Activated naive CD8-positive, alpha-beta T cell treated with anti-CD3 and anti-CD28 coated beads, Interleukin-2, amount 10 ng/mL, durations not matched to agents 7 days and 5 days (primary cell): ENCODE results near the gene TSPO2. TPM values are rescaled to one million over a fixed set of nuclear protein-coding genes. Genes with fewer than 3 reads are reported as not detected.

Source experiments
- ATAC-seq: fragments of 150-1000 bp; cut with Tn5 transposase; one replicate; pipeline ENCODE4 v1.10.0; 2021; ENCODE audit warnings: low read depth, moderate library complexity
- POLR2A ChIA-PET: fragments of 350-600 bp; sonication (Branson Sonifier 250); formaldehyde crosslinking; loops from one replicate; lab custom pipeline; 2021; ENCODE audit warnings: antibody characterized with exemption; lab: Charles Lee
- DNase-seq: peaks from one replicate; pipeline ENCODE4 v3.0.0; 2021
- H3K27ac Mint-ChIP-seq: one replicate; pipeline ENCODE4 v1.8.0; 2022; ENCODE audit warnings: mild to moderate bottlenecking, mixed read lengths
- H3K27me3 Mint-ChIP-seq: one replicate; pipeline ENCODE4 v1.8.0; 2022; ENCODE audit warnings: mild to moderate bottlenecking, moderate library complexity, mixed read lengths
- H3K36me3 Mint-ChIP-seq: one replicate; pipeline ENCODE4 v1.8.0; 2021; ENCODE audit warnings: mild to moderate bottlenecking, mixed read lengths
- H3K4me1 Mint-ChIP-seq: one replicate; pipeline ENCODE4 v1.8.0; 2021; ENCODE audit warnings: mixed read lengths
- H3K4me3 Mint-ChIP-seq: one replicate; pipeline ENCODE4 v1.8.0; 2022; ENCODE audit warnings: mild to moderate bottlenecking, moderate library complexity, mixed read lengths
- H3K9me3 Mint-ChIP-seq: one replicate; pipeline ENCODE4 v1.8.0; 2021; ENCODE audit warnings: mixed read lengths
- total RNA-seq, 2 experiments: library from RNA; stranded (reverse); gene quantifications; one replicate each; pipeline ENCODE4 v1.2.3, GENCODE V29; 2021

TSPO2 gene
- total RNA-seq, 2 experiments from 2014 or later, result not detected

DNA sequence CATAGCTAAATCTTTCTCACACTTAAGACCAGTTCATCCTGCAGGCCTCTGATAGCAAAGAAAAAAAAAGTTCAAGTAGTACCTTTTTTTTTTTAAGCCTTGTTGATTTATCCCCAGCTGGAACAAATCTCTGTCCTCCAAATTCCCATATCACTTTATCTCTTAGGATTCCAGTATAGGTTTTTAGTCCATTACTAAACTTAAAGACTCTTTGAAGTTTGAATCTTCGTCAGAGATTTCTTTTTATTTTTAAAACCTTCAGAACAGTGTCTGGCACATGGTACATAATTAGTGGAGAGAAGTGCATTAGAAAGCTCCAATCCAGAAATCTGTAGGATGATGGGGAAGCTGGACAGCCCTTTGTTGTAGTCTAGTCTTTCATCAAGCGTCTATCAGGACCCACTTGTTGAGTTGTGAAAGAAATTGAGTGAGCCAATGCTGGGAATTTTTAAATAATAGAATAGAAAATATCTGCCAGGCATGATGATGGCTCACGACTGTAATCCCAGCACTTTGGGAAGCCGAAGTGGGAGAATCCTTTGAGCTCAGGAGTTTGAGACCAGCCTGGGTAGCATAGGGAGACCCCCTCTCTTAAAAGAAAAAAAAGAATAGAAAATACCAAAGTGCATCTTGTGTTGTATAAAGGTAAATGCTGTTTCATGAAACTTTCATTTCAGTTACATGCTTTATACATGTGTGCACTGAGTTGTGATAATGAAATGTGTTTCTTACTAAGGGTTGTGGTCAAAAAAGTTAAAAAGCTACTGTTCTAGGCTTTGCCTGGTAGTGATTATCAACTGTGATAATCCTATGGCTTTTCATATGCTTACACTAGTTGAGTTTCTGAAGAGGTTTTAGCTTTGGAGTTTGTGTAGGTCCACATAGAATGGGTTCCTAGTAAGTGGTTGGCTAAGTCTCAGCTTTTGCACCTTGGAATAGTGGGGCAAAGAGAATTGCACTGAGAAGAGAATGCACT lies 33.7 kb downstream of the TSPO2 start:
- Mint-ChIP-seq H3K4me3 (peak overlapping the region; percentile 97), H3K9me3 (no peaks in the 10 kb centered on the region), H3K36me3 (peaks cover 26% of the 10 kb centered on the region), H3K27me3 (no peaks in the 10 kb centered on the region), H3K4me1 (peaks cover 46% of the 10 kb centered on the region), H3K27ac (peak overlapping the region; percentile 6)
- POLR2A ChIA-PET, result interaction anchor here (1.3 to 1.7 kb wide), 3 partner anchors 124 to 258 kb away, joined by 3 to 5 read pairs (median 3); no protein-coding TSS in a partner anchor
- no peak for DNase-seq
- ATAC-seq, result no peak

DNA sequence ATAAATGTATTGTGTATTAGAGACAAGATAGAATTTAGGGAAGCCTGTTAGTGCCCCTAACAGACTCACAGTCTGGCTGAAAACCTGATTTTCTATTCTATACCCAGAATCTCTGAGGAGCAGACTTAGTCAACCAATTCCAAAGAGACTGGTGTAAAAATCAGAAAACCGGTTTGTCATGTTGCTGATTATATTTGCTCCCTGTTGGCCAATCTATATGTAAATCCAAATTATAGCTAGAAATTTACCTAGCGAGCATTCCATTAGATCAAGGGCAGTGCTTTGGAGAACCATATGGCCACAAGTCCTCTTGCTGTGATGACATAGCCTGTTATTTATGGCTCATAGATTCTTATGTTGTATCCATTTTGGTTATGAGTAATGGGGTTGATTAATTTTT lies 35.3 kb downstream of the TSPO2 start:
- no peaks in the 10 kb centered on the region for H3K27me3 Mint-ChIP-seq
- POLR2A ChIA-PET, result no interaction called here
- H3K9me3 Mint-ChIP-seq, result no peaks in the 10 kb centered on the region
- no peak overlapping the region for H3K27ac Mint-ChIP-seq
- ATAC-seq (no peak), DNase-seq (no peak)
- H3K4me3 Mint-ChIP-seq, result no peak overlapping the region
- H3K4me1 Mint-ChIP-seq, result peaks cover 46% of the 10 kb centered on the region
- peaks cover 28% of the 10 kb centered on the region for H3K36me3 Mint-ChIP-seq

DNA sequence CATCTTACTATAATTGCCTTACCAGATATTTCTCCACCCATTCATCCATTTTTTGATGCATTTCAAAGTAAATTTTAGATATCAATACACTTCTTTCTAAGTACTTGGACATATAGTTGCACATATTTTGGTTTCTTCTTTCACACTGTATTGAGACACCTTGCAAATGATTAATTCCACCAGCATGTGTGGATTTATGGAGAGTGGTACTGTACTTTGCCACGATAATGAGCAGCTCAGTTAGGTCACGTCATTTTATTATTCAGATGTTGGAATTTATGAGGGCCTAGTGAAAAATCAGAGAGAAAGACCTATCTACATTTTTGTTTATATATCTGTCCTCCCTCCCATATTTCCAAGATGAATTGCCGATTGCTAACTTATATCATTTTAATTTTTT lies 35.8 kb downstream of the TSPO2 start:
- Mint-ChIP-seq H3K36me3 (peaks cover 33% of the 10 kb centered on the region), H3K4me3 (no peak overlapping the region), H3K27ac (no peak overlapping the region), H3K27me3 (no peaks in the 10 kb centered on the region), H3K4me1 (peaks cover 49% of the 10 kb centered on the region), H3K9me3 (no peaks in the 10 kb centered on the region)
- POLR2A ChIA-PET, result no interaction called here
- ATAC-seq (no peak), DNase-seq (no peak)

DNA sequence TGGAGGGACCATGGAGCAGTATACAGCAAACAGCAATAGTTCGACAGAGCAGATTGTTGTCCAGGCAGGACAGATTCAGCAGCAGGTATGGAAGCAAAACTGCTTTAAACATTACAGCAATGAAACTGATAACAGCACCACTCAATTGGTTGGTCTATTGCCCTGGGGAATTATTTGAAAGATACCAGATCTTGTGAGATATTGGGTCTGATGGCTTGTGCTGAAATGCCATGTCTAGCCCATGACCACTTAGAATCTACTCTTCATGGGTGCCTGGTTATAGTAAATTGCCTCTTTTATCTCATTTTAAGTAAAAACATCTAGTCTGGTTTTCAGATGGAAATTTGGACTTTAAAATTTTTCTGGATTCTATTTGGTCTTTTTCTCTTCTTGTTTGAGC lies 36.8 kb downstream of the TSPO2 start:
- no peaks in the 10 kb centered on the region for H3K9me3 Mint-ChIP-seq
- H3K27ac Mint-ChIP-seq, result no peak overlapping the region
- H3K36me3 Mint-ChIP-seq, result peaks cover 41% of the 10 kb centered on the region
- POLR2A ChIA-PET, result interaction anchor here (2.2 kb wide), 1 partner anchor 11 kb away, joined by 5 read pairs; no protein-coding TSS in a partner anchor
- ATAC-seq (no peak), DNase-seq (no peak)
- H3K4me3 Mint-ChIP-seq, result no peak overlapping the region
- peaks cover 55% of the 10 kb centered on the region for H3K4me1 Mint-ChIP-seq
- H3K27me3 Mint-ChIP-seq, result no peaks in the 10 kb centered on the region

DNA sequence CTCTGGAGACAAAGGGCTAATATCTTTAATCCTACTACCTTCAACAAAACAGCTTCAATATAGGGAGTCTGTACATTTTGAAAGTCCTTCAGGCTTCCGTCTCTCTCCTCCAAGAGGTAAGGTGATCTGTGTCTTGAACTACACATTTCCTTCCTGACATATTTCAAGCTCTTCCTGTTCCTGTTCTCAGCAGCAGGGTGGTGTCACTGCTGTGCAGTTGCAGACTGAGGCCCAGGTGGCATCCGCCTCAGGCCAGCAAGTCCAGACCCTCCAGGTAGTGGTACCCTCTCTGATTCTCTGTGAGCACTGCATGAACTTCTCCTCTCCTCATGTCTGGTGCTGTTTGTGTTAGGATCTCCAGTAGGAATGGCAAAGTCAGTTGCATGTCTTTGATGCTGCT lies 38.4 kb downstream of the TSPO2 start:
- H3K36me3 Mint-ChIP-seq, result peaks cover 50% of the 10 kb centered on the region
- POLR2A ChIA-PET, result interaction anchor here (0.6 to 2.2 kb wide), 5 partner anchors 9 to 120 kb away, joined by 3 to 5 read pairs (median 4); partner anchors contain the start of gene TREML2
- DNase-seq, result peak; percentile 43
- H3K4me1 Mint-ChIP-seq, result peaks cover 45% of the 10 kb centered on the region
- no peaks in the 10 kb centered on the region for H3K9me3 Mint-ChIP-seq
- H3K27me3 Mint-ChIP-seq, result no peaks in the 10 kb centered on the region
- H3K27ac Mint-ChIP-seq, result peak overlapping the region; percentile 95
- H3K4me3 Mint-ChIP-seq, result peak overlapping the region; percentile 87
- ATAC-seq, result peak; percentile 99

DNA sequence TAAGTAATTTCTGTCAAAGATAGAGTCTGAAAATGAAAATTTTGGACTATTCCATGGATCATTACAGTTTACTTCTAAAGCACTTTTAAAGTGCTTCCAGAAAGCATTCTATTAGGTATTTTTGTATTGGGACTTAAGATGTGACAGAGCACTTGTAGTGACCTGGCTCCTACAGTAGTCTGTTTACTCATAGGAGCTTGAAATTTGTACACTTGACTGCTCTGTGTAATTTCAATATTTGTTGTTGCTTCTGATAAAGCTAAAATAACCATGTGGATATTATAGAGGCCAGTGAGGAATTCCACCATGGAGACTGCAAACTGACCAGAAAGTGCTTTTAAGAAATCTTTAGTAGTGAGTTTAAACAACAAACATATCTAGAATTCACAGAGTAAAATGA lies 40.8 kb downstream of the TSPO2 start:
- peaks cover 56% of the 10 kb centered on the region for H3K36me3 Mint-ChIP-seq
- POLR2A ChIA-PET, result no interaction called here
- H3K27me3 Mint-ChIP-seq, result no peaks in the 10 kb centered on the region
- DNase-seq (no peak), ATAC-seq (no peak)
- H3K27ac Mint-ChIP-seq, result no peak overlapping the region
- no peaks in the 10 kb centered on the region for H3K9me3 Mint-ChIP-seq
- no peak overlapping the region for H3K4me3 Mint-ChIP-seq
- H3K4me1 Mint-ChIP-seq, result peaks cover 39% of the 10 kb centered on the region

DNA sequence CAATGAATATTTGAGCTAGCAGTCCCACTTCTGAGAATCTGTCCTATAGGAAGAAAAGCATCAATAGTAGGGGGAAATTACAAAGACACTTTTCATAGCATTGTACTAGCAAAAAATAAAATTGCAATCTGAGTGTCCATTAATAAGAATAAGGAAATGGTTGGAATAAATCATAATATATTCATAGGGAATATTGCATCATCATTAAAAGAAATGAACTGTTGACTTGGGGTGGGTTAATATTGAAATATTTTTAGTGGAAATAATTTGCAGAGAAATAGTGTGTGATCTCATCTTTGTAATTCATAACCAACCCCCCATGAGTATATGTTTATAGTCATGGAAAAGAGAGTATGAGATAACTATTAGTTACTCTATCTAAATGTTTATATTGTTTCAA lies 42.9 kb downstream of the TSPO2 start:
- Mint-ChIP-seq H3K4me3 (no peak overlapping the region), H3K9me3 (no peaks in the 10 kb centered on the region), H3K27ac (no peak overlapping the region), H3K4me1 (peaks cover 30% of the 10 kb centered on the region), H3K36me3 (peaks cover 54% of the 10 kb centered on the region), H3K27me3 (no peaks in the 10 kb centered on the region)
- DNase-seq (no peak), ATAC-seq (no peak)
- POLR2A ChIA-PET, result interaction anchor here (0.7 kb wide), 1 partner anchor 111 kb away, joined by 3 read pairs; no protein-coding TSS in a partner anchor

DNA sequence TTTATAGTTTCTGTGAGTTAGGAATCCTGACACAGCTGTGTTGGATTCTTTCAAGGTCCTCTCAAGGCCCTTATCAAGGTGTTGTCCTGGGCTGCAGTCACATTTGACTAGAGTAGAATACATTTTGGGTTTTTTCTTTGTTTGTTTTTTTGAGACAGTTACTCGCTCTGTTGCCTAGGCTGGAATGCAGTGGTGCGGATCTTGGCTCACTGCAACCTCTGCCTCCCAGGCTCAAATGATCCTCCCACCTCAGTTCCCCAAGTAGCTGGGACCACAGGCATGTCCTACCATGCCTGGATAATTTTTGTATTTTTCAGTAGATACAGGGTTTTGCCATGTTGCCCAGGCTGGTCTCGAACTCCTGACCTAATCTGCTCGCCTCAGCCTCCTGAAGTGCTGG lies 46.2 kb downstream of the TSPO2 start:
- H3K36me3 Mint-ChIP-seq, result peaks cover 41% of the 10 kb centered on the region
- H3K27me3 Mint-ChIP-seq, result no peaks in the 10 kb centered on the region
- H3K4me3 Mint-ChIP-seq, result no peak overlapping the region
- DNase-seq (no peak), ATAC-seq (no peak)
- H3K4me1 Mint-ChIP-seq, result peaks cover 14% of the 10 kb centered on the region
- POLR2A ChIA-PET, result no interaction called here
- no peak overlapping the region for H3K27ac Mint-ChIP-seq
- H3K9me3 Mint-ChIP-seq, result no peaks in the 10 kb centered on the region

DNA sequence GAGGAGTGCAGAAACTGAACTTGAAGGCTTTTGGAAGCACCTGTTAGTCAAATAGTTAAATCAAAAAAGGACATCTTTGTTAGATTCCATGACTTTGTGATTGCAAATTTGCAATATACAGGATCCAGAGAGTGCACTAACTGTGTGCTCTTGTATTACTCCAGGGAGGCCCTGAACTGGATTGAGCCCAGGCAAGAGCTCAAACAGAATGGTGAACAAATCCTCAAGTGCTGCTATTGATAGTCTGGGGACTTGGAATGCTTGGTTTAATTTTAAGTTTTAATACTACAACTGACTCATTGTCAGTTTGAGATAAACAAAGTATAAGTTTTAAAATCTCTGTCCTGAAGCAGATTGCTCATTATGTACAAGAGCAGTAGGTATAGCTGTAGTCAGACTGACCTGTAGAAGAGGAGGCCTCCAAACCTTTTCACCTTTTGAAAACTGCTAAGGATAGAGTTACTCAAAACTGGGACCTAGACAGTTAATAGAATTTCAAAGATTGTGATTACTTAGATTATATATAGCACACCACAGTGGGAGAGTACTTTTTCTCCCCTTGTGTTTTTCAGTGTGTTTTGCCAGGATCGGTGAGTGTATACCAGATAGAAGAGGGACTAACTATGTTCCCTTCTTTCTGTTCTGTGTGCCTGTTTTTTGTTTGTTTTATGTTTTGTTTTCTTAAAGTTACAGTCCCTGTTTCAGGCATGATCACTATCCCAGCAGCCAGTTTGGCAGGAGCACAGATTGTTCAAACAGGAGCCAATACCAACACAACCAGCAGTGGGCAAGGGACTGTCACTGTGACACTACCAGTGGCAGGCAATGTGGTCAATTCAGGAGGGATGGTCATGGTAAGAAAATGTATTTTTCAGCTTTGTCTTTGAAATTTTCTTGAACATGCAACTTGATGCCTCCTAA lies 48.8 kb downstream of the TSPO2 start:
- POLR2A ChIA-PET, result interaction anchor here (1.0 to 2.0 kb wide), 2 partner anchors 11 to 109 kb away, joined by 3 to 5 read pairs; partner anchors contain the start of gene TREML2

DNA sequence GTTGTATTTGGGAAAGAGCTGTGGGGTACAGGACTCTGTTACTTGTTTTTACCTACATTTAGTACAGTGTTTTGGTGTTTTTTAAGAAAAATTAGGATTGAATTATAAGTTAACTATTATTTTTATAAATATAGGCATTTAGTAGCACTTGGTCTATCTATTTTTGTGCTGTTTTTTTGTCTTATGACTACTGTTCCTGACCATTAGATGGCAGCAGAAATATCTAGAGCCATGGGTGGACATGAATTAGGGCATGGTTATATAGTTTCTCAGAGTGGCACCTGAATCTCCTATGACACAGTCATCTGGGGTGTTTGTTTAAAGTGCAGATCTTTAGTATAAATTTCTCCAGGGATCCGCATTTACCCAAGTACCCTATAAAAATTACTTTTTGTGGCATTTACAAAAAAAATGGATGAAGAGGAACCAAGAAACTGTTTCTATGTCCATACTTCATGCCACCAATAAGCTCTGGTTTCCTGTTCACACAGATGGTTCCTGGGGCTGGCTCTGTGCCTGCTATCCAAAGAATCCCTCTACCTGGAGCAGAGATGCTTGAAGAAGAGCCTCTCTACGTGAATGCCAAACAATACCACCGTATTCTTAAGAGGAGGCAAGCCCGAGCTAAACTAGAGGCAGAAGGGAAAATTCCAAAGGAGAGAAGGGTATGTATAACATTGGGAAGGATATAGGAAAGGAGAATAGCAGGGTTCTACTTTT lies 50.3 kb downstream of the TSPO2 start:
- ATAC-seq (no peak), DNase-seq (no peak)
- Mint-ChIP-seq H3K4me3 (no peak overlapping the region), H3K27ac (no peak overlapping the region), H3K36me3 (peaks cover 33% of the 10 kb centered on the region), H3K4me1 (no peaks in the 10 kb centered on the region), H3K9me3 (no peaks in the 10 kb centered on the region), H3K27me3 (no peaks in the 10 kb centered on the region)
- POLR2A ChIA-PET, result interaction anchor here (1.4 to 1.9 kb wide), 2 partner anchors 20 to 90 kb away, joined by 5 to 6 read pairs; partner anchors contain the start of genes NFYA and OARD1

More for the DNA sequence above, 48.8 kb downstream of the TSPO2 start:
- ATAC-seq, result no peak
- Mint-ChIP-seq H3K4me3 (no peak overlapping the region), H3K4me1 (peaks cover 2% of the 10 kb centered on the region), H3K9me3 (no peaks in the 10 kb centered on the region), H3K27ac (no peak overlapping the region), H3K27me3 (no peaks in the 10 kb centered on the region), H3K36me3 (peaks cover 33% of the 10 kb centered on the region)
- DNase-seq, result no peak

DNA sequence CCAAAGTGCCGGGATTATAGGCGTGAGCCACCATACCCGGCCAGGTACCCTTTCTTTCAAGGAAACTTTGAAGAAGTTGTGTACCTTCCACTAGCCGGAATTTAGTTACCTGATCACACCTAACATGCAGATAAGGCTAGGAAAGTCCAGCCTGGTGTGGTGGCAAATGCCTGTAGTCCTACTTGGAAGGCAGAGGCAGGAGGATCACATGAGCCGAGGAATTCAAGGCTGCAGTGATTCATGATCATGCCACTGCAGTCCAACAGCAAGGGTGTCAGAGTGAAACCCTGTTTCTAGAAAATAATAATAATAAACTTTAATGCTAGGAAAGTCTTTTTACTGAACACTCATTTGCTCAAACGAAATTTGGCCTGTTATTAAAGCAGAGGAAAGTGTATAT lies 51.5 kb downstream of the TSPO2 start:
- Mint-ChIP-seq H3K4me1 (peaks cover under 1% of the 10 kb centered on the region), H3K9me3 (no peaks in the 10 kb centered on the region), H3K27me3 (no peaks in the 10 kb centered on the region), H3K36me3 (peaks cover 38% of the 10 kb centered on the region), H3K27ac (no peak overlapping the region), H3K4me3 (no peak overlapping the region)
- ATAC-seq, result no peak
- POLR2A ChIA-PET, result interaction anchor here (1.4 to 1.9 kb wide), 2 partner anchors 21 to 89 kb away, joined by 5 to 6 read pairs; partner anchors contain the start of genes NFYA and OARD1
- no peak for DNase-seq
